ENCODE data around the gene TSPOAP1.
"Not testable (repeated sequence)": the region's sequence is repeated elsewhere in the genome, so short reads cannot be mapped to it uniquely, and the experiment has no call there.

Gene TSPOAP1

GRCh38 chr17:58362368-58363014 is 33.9 kb upstream of the TSPOAP1 start:
- DNase-seq, result no peak

- DNase-seq, result no peak
Measured at GRCh38 chr17:58360296-58361063, 31.9 kb upstream of the TSPOAP1 start.

- no peak for DNase-seq
Measured at GRCh38 chr17:58358408-58359172, 30.0 kb upstream of the TSPOAP1 start.

GRCh38 chr17:58357312-58358297 is 29.0 kb upstream of the TSPOAP1 start:
- DNase-seq, result no peak

- DNase-seq, result no peak
Measured at GRCh38 chr17:58356231-58356630, 27.6 kb upstream of the TSPOAP1 start.

GRCh38 chr17:58354541-58355216 is 26.1 kb upstream of the TSPOAP1 start:
- DNase-seq, result no peak

GRCh38 chr17:58353389-58353825 is 24.8 kb upstream of the TSPOAP1 start:
- DNase-seq, result no peak

GRCh38 chr17:58352596-58353388 is 24.2 kb upstream of the TSPOAP1 start:
- peak; percentile 19 for DNase-seq

- DNase-seq, result peak; percentile 93
Measured at GRCh38 chr17:58351831-58352595, 23.4 kb upstream of the TSPOAP1 start, which contains the start of gene SUPT4H1. TSS of gene SUPT4H1 (minus strand) at chr17:58352201. CDS start at chr17:58352135, 66 bp downstream.

- DNase-seq, result no peak
Measured at GRCh38 chr17:58351182-58351581, 22.6 kb upstream of the TSPOAP1 start.

GRCh38 chr17:58348038-58348437 is 19.4 kb upstream of the TSPOAP1 start:
- DNase-seq, result no peak

- no peak for DNase-seq
Measured at GRCh38 chr17:58345500-58345899, 16.9 kb upstream of the TSPOAP1 start.

- DNase-seq, result peak; percentile 78
Measured at GRCh38 chr17:58344791-58345157, 16.2 kb upstream of the TSPOAP1 start.

GRCh38 chr17:58344047-58344790 is 15.6 kb upstream of the TSPOAP1 start:
- DNase-seq, result peak; percentile 93

- no peak for DNase-seq
Measured at GRCh38 chr17:58343131-58343530, 14.5 kb upstream of the TSPOAP1 start.

- DNase-seq, result peak; percentile 17
Measured at GRCh38 chr17:58341861-58342475, 13.4 kb upstream of the TSPOAP1 start.

GRCh38 chr17:58341136-58341860 is 12.7 kb upstream of the TSPOAP1 start:
- DNase-seq, result not testable (repeated sequence)

- DNase-seq, result no peak
Measured at GRCh38 chr17:58340405-58340876, 11.8 kb upstream of the TSPOAP1 start.

All from central memory CD4-positive, alpha-beta T cell (primary cell).